NCI-H1930 (cell line): ENCODE measurements around the gene DUSP7.

ENCODE experiments used
- DNase-seq, 2 experiments: peaks; one replicate each; lab custom pipeline; 2025; lab: John Stamatoyannopoulos, UW

DUSP7 gene, protein sequence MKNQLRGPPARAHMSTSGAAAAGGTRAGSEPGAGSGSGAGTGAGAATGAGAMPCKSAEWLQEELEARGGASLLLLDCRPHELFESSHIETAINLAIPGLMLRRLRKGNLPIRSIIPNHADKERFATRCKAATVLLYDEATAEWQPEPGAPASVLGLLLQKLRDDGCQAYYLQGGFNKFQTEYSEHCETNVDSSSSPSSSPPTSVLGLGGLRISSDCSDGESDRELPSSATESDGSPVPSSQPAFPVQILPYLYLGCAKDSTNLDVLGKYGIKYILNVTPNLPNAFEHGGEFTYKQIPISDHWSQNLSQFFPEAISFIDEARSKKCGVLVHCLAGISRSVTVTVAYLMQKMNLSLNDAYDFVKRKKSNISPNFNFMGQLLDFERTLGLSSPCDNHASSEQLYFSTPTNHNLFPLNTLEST

DNA sequence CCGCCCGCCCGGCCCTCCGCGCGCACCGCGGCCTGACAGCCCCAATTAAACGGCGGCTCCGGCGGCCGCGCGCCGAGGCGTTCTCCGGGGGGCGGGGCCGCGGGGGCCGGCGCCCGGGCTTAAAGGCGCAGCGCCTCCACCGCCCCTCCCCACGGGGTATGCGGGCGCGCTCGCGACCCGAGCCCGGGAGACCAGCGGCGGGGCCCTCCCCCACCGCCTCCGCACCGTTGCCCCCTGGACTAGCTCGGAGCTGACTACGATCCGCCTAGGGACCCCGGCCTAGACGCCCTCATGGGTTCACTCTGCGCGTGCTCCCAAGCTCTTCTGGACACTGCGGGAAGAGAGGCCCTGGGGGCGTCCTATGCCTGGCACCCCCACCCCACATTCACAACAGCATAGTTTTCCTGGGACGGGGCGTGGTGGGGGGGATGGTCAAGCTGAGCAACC lies at the start of gene DUSP7:
Gene DUSP7 (minus strand): TSS at position 51 of the 447 bp plus-strand sequence. CDS start 205 bp downstream, outside the sequence.
- peak; percentile 12 to 67 for DNase-seq

DNA sequence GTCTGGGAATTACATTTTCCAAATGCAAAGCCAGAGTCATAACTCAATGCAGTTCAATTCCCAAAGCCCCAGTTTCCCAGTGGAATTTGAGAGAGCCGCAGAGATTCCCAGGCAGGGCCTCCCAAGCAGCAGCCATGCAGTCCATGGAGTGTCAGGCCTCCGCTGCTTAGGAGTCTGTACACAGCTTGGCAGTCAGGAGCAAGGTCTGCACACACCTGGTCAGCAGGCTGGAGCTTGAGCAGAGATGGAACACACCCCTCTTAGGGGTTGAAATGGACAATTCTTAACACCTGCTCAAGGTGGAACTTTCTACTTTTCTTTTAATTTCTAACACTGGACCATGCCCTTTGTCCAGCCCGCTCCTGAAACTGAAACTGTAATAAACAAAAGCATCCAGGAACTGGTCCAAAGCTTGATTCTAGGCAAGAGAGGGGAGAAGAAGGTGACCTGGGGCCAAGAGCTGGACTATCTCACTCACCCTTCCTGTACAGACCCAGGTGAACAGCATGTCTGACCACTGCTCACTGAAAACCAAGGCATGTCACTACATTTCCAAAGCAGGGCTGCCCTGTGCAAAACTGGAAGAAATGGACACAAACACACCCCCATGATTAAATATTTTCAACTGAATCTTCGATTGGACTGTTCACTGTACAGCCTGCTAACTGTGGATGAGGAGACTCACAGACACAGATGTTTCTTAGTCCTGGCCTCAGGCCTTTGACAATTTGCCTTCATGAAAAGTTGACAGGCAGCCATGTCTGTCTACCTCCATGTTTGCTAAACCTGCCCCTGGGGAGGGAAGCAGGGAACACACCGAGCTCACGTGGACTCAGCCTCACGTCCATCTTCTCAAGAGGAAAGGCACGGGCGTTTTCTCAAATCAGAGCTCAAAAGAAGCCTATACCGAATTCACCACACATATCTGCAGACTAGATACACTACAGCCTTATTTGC lies 48.6 kb upstream of the DUSP7 start:
- DNase-seq: no peak

DNA sequence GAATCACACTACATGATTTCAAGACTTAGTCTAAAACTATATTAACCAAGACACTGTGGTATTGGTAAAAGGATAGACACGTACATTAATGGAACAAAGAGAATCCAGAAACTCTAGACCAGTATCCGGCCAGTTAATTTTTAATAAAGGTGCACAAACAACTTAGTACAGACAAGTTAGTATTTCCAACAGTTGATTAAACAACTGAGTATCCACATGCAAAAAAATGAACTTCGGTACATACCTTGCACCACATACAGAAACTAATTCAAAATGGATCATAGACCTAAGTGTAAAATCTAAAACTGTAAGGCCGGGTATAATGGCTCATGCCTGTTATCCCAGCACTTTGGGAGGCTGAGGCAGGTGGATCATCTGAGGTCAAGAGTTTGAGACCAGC lies 46.6 kb upstream of the DUSP7 start:
- no peak for DNase-seq

DNA sequence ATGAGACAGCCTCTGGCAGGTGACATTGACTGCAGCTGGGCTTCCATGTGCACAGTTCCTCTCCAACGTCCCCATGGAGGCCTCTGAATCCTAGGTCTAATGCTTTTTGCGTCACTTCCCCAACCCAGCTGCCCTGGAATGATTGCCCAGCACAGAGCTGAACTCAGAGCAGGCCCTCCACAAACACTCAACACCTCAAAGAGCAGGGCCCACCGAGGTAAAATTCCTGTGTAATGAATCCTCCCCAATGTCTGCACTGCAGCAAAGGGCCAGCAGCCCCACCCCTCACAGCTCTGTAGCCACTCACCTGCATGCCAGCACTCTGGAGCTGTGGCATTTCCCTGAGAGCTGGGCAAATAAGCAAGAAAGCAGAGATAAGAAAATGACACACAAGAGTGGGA lies 42.6 kb upstream of the DUSP7 start:
- no peak for DNase-seq

DNA sequence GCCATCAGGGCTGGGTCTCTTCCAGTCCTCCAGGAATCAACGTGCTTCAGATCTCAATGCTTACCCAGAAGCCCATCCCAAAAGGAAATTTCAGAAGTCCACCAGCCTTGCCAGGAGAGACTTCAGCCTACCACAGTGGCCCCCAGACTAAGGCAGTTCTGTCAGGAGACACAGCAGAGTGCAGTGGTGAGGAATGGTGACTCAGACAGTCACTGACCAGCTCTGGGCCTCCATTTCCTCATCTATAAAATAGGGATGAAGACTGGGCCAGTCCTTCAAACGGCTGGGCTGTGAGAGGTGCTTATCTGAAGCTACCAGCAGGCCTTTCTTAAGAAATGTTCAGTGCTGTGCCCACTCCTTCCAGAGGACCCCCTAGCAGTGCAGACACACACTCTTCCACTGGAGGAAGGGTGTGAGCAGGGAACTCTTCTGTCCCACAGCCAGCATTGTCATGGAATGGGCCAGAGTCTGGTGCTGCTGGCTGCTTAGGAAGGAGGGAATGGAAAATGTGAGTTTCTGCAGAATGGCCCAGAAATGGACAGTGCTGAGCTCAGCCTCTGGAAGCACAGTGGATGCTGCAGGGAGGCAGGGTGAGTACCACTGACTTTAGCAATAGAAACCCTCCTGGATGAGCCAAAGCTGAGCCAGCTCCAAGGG lies 41.6 kb upstream of the DUSP7 start:
- no peak for DNase-seq

DNA sequence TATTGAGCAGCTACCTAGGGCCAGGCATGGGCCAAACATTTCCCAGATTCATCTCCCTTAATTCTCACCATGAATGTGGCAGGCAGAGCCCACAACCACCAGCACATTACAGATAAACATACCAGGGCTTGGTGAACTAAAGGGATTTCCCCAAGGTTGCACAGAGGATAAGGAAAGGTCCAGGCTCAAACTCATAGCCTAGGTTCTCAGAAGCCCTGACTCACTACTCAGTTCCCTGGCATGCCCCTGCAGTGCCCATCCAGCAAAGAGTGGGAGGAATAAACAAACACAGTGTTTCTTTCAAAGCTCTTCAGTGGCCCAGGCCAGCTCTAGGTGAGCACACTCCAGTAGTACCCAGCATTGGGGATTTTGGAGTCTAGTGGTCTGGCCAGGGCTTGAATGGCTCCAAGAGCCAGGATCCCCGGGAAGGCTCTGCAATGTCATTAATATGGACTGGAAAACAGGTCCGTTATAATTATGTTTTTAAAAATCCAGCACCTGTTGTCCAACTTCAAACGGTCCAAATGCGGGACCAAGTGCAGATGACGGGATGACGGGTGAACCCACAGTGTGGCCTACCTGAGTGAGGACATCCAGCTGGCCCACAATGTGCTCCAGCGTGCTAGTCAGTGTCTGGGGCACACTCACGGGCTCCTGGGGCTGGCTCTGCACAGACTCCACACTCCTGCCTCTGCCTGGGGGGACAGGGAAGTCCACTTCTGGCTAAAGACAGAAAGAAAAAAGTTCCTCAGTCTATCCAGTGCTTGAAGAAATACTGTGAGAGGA lies 39.8 kb upstream of the DUSP7 start:
- no peak for DNase-seq

DNA sequence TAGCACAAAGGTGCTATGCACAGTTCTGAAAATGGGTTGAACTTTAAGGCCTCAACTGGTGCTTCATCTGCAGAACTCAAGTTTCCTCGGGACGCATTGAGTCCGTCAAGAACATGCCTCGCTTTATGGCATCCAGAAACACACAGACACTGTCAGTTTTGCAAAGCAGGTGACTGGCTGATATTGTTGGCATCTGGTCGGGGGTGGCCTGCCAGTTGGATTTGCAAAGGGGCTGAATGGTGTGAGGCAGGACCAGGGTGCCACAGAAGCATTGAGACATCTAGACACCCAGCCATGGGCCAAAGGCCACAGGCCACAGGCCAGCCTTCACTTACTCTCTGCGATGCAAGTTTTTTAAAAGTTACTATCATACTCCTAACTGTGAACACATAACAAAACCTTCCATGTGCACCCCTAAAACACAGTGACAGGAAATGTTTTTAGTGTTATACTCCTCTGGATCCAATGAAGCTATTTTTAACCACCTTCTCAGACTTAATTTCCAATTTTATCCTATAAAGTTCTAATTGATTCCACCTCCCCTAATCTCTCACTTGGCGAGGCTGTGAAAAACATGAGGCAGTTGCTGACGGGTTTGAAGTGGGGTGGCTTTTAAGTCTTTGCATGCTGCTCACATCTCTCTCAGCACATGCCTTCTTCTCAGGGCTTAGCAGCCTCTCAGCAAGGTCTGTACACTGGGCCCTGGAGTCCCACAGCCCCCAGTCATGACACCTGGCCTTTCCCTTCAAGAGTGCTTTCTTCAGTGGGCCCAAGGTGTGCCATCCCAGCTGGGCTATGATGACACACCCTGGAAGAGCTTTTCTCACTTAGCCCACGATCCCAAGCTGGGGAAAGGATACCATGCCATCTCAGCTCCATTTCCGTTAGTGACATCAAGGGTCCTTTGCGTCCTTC lies 38.5 kb upstream of the DUSP7 start:
- no peak for DNase-seq

DNA sequence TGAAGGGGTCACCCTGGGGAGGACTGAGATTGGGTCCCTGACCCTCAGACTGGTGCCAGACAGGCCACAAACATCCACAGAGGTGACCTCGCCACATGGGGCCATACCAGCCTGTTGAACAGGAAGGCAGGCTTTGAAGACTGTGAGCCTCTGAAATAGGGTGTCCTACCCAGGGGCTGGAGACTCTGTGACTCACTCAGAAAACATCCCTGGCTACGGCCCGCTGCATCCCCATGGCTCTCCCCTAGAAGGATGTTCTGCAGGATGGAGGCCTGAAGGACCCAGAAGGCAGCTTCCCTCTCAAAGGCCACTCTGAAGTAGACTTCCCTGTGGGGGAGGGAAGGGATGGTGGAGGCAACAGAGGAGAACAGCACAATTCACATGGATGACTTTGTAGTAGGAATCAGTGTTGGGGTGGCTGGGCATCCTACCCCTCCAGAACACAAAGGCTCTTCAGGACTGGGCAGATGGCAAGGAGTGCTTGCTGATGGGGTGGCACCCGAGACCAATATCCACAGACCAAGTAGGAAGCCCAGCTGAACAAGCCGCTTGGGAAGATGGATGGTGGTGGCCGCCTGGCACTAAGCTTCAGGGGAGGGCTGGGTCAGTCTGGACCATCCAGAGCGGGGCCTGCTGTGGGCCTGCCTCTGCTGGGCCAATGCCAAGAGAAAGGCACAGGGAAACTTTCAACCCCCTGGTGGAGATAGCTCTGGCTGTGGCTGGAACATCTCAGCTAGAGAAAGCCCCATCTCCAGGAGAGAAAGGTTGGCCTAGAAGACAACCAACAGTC lies 37.6 kb upstream of the DUSP7 start:
- no peak for DNase-seq

DNA sequence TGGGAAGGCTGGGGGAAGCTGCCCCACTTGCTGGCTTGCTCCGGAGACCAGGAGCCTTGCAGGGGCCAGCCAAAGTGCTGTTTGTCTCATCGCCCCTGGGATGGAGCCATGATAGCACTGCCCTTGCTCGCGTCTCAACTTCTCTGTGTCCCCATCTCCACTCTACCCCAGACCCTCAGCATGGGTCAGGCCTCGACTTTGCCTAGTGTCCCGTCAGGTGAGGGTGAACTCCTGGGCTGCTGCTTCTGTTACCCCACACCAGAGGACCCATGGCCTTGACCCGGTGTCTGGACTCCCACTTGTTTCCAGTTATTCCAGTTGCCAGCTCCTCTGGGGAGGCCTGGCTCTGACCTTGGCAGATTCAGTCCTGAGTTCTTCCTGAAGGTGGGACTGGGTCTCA lies 36.5 kb upstream of the DUSP7 start:
- DNase-seq: no peak

DNA sequence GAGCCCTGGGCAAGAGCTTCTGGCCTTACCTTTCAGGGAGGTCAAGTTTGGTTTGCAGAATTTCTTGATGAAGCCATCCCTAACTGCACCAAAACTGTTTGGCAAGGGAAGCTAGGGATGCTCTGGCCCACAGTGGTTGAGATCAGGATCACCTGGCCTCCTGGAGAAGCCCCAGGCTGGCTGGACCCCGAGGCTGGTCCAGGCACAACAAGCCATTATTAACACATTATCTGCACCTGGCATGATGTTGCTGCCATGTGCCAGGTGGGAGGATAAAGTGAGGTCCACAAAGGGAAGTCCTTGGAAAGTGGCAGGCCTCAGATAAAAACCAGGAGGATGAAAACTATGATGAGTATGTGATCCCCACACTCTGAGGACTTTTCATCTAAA lies 35.9 kb upstream of the DUSP7 start:
- no peak for DNase-seq

DNA sequence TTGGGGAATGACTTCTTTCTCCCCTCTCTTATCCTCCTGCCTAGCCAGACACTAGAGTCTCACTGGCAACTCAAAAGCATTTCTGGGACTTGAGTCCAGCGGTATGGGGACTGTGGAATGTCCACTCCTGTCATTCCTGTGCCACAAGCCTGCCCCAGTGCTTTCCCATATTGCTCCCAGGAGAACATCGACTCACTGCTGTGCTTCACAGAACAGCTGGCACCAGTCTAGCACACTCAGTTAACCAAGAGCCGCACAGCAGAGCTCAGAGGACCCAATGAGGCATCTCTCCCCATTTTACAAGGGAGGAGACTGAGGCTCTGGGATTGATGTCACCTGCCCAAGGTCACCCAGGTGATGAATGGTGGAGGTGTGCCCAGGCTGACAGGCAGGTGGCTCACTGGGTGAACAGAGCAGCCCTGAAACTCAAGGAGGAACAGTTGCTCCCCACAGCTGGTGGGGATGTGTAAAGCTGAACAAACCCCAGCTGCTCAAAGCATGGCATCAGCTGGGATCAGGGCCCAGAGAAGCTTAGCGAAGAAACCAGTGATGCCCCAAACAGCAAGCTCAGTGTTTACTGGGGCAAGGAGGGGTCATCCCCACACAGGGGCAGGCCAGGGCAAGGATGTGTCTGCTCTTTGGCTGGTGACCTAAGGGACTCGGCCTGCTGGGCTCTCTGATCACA lies 35.4 kb upstream of the DUSP7 start:
- DNase-seq: no peak

DNA sequence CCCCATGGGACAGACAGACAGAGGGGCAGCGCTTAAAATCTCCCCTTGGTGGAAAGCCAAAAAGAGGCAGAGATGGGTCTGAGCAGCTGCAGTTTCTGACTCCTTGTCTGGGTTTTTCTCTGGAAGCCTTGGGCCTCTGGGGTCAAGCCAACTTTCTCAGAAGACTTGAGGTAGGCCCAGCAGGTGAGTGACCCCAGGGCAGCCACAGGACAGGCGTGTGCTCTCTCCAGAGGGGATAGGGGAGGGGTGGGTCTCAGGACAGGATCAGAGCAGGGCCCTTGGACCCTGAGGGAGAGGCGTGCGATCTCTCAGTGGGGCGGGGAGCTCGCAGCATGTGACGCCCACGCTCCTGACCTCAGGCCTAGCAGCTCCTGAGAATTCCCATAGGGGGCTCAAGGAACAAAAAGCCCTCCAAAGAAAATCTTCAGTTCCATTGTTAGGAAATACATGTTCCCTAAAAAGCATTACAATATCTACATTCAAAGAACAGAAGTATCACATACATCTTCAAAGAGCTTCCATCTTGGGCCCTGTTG lies 34.6 kb upstream of the DUSP7 start:
- DNase-seq: no peak

DNA sequence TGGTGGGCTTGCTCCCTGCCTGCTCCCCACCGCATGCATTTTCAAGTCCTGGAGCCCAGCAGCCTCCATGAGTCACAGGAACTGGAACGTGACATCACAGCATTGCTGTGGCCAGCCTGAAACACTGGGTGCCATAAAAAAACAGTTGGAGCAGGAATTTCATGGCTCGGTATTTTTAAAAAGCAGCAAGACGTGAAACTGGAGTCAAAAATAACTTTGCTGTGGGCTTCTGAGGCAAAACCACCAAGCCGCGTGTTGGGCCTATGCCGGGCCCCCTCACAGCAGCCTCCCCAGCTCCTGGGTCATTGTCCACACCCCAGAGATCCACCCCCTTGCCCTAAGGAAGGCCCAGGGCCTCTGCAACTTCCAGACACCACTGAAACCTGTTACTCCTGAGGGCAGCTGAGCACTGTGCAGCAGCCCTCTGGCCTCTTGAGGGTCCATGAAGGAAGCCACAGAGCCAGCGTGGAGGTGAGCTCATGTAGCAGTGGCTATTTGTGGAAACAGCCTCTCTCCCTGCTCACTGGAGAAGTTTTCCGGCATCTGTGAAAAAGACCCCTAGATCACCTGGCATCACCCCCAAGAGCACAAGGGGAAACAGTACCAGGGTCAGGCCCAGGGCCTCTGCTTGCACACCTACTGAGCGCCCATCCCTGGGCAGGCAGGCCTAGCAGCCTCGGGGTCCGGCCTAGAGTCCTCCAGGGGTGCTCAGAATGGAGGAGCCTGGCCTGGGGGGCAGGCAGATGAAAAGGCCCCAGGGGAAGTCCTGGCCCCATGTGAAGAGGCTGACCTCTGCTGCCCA lies 34.0 kb upstream of the DUSP7 start:
- DNase-seq: no peak

DNA sequence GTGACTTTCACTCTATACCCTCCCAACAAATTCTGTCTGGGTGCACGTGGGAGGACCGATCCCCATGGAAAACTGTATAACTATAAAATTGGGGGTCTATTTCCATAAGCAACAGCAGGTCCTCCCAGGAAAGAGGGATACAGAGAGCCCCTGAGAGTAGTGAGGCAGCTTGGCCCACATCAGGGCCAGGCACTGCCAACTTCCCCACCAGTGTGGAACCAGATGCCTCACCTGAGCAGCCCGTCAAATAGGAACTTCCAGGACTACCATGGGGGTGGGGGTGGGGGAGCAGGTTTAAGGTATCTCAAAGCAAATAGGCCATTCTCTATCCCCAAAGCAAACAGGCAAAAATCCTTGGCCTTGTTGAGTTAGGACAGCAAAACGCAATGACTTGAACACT lies 33.3 kb upstream of the DUSP7 start:
- no peak for DNase-seq

DNA sequence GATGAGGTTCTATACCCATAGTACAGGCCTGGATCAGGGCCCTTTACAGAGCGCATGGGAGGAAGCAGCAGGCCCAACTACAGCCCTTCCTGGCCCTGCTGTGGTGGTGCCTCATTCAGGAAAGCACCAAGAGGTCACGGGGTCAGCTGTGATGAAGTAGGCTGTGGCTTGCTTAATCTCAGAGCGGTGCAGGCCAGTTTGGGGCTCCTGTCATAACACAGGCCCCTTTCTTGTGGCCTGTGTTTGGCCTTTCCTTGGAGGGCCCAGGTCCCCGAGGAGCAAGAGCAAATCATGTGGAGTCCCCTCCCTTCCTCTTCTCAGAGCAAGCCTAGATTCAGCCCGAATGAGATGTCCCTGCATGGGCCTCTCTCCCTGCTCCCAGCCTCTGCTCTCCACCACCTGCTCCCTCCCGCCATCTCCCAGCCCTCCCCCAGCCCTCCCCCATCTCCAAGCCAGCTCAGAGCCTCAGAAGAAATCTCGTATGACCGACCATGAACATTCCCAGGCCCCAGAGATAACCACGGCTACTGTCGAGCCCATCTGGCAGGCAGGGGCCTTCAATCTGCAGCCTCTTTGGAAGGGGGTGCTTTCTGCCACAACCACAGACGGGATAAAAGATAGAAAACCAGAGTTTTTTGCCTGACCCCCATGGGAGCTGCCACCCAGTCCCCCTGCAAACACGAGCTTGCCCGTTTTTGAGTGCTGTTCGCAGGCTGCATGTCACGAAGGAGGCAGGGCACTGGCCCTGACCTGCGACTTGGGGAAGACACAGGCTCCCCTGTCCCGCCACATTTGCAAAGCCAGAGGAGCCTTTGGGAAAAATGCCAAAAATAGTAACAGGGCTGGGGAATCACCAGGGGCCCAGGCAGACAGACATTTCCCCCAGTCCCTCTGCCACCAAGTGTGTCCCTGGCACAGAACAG lies 32.3 kb upstream of the DUSP7 start:
- DNase-seq: no peak

DNA sequence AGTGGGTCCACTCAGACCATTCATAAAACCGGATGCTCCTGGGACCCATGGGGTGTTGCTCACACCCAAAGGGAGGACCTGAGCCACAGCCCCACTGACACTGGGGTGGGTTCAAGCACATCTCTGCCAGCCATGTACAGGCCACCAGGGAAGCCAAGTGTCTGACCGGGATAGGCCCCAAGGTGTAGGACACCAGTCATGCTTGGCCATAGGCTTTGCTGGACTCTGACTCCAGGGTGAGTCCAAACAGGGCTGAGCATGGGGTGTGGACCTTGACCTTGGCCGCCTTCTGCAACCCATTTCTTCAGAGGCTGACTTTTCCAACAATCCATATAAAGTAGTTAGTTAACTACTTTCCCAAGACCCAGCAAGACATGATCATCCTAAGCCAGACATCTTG lies 31.4 kb upstream of the DUSP7 start:
- DNase-seq: no peak
